Ascending aorta (tissue), 2 donors: ENCODE data around the gene CDH5. TPM values are rescaled to one million over a fixed set of nuclear protein-coding genes. Genes with fewer than 3 reads are reported as not detected.

Experiments
- DNase-seq, 2 donors: peaks; one replicate each; pipeline ENCODE4 v3.0.0-alpha.2; 2019; ENCODE audit warnings: low spot score in 2 of 2
- H3K27ac ChIP-seq, 2 donors: fragments of 200-600 bp; sonication (generic); one replicate each; pipeline ENCODE4 v1.5.1; 2016 to 2017; ENCODE audit warnings: mild to moderate bottlenecking in 1 of 2
- H3K27me3 ChIP-seq: fragments of 200-600 bp; sonication (generic); one replicate; pipeline ENCODE4 v1.5.1; 2017
- H3K36me3 ChIP-seq, 2 donors: fragments of 200-600 bp; sonication (generic); one replicate each; pipeline ENCODE4 v1.5.1; 2016
- H3K4me1 ChIP-seq, 2 donors: fragments of 200-600 bp; sonication (generic); one replicate each; pipeline ENCODE4 v1.5.1; 2016 to 2017; ENCODE audit warnings: mild to moderate bottlenecking in 1 of 2
- H3K4me3 ChIP-seq, 2 donors: fragments of 200-600 bp; sonication (generic); one replicate each; pipeline ENCODE4 v1.5.1; 2016 to 2017; ENCODE audit warnings: mild to moderate bottlenecking in 1 of 2
- H3K9me3 ChIP-seq, 2 donors: fragments of 200-600 bp; sonication (generic); one replicate each; pipeline ENCODE4 v1.5.1; 2016
- CTCF ChIP-seq, 3 experiments: fragments of 200-600 bp in 2 of 3; fragments of 450-650 bp in 1 of 3; sonication (generic) in 2 of 3; IDR thresholded peaks; one replicate each; pipeline ENCODE4 v1.5.1; 2016 to 2019; ENCODE audit warnings: antibody characterized with exemption in 3 of 3, mild to moderate bottlenecking in 1 of 3, moderate library complexity in 1 of 3
- intact Hi-C: fragments of 100-400 bp; cut with DNase I; formaldehyde crosslinking; loops from one replicate; pipeline ENCODE4 v1.15.1; 2023
- total RNA-seq: library from RNA; depleted of rRNA; stranded (reverse); fragments of >200 nt; gene quantifications from one replicate; pipeline ENCODE4 v1.1.0, GENCODE V29; 2016

Gene CDH5
- total RNA-seq = 119 TPM

GRCh38 chr16:66366433-66367299 lies at the start of gene CDH5:
CDH5 (plus strand) TSS chr16:66366691; CDS start chr16:66379338, 12,647 bp downstream.
- no peaks in the 10 kb centered on the region for H3K27me3 ChIP-seq
- H3K4me3 ChIP-seq = peak within 1 kb of the TSS; percentile 33
- intact Hi-C loops = no loop called here
- DNase-seq = peak in 1 of 2 donors; percentile 75
- no peak for TF ChIP-seq CTCF (IDR thresholded peaks at IDR 0.05)
- H3K36me3 ChIP-seq = no peaks in the 10 kb centered on the region
- peaks cover 0 to 11% of the 10 kb centered on the region in 2 donors for H3K4me1 ChIP-seq
- H3K9me3 ChIP-seq = no peaks in the 10 kb centered on the region
- peak within 1 kb of the TSS in 1 of 2 donors; percentile 65 for H3K27ac ChIP-seq

DNA sequence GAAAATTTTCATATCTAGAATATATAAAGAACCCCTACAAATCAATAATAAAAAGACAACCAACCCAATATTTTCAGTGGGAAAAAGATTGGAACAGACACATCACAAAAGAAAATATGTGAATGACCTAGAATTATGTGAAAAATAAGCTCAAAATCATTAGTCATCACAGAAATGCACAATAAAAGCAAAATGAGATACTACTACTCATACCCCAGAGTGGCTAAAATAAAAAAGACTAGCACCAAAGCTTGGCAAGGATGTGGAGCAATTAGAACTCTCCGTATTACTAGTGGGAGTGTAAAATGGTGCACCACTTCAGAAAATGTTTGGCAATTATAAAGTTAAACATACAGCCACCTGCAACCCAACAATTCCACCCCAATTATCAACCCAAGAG lies 48.0 kb upstream of the CDH5 start:
- no peak overlapping the region for H3K4me3 ChIP-seq
- no peak overlapping the region for H3K27ac ChIP-seq
- no peak for TF ChIP-seq CTCF (IDR thresholded peaks at IDR 0.05)
- no peaks in the 10 kb centered on the region for H3K4me1 ChIP-seq
- no peaks in the 10 kb centered on the region for H3K9me3 ChIP-seq
- H3K27me3 ChIP-seq = no peaks in the 10 kb centered on the region
- no peak for DNase-seq
- intact Hi-C loops = no loop called here
- no peaks in the 10 kb centered on the region for H3K36me3 ChIP-seq

DNA sequence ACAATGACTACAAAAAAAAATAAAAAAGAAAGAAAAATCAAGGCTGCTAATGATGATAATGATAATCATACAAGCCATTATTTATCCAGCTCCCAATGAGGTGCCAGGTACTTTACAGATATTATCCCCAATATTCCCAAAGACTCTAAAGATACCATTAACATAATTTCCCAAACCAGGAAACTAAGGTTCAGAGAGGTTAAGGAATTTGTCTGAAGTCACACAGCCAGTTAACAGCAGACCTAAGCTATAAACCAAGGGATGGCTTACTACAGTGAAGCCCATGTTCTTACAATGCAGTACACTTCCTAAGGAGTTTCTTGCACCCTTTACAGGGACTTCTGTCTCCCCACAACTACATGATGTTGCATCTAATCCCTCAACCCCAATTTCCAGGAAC lies 45.7 kb upstream of the CDH5 start:
- no peaks in the 10 kb centered on the region for H3K4me1 ChIP-seq
- intact Hi-C loops = no loop called here
- H3K36me3 ChIP-seq = no peaks in the 10 kb centered on the region
- DNase-seq = no peak
- H3K9me3 ChIP-seq = no peaks in the 10 kb centered on the region
- no peak for TF ChIP-seq CTCF (IDR thresholded peaks at IDR 0.05)
- H3K4me3 ChIP-seq = no peak overlapping the region
- no peaks in the 10 kb centered on the region for H3K27me3 ChIP-seq
- H3K27ac ChIP-seq = no peak overlapping the region

DNA sequence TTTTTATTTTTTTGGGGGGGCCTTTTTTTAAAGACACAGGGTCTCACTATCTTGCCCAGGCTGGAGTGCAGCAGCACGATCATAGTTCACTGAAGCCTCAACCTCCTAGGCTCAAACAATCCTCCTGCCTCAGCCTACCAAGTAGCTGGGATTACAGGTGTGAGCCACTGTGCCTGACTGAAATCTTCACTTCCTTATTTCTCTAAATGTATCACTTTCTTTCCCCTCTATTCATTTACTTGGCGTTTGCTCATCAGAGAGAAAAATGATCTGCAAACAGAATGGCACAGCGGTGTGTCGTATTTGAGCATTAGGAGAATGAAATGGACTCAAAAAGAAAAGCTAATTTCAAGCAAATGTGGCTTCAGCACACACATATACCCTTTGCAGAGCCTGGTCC lies 44.3 kb upstream of the CDH5 start:
- H3K4me3 ChIP-seq = no peak overlapping the region
- no peaks in the 10 kb centered on the region for H3K9me3 ChIP-seq
- H3K27ac ChIP-seq = no peak overlapping the region
- no peaks in the 10 kb centered on the region for H3K27me3 ChIP-seq
- peaks cover 3 to 6% of the 10 kb centered on the region in 2 donors for H3K4me1 ChIP-seq
- no peak for TF ChIP-seq CTCF (IDR thresholded peaks at IDR 0.05)
- DNase-seq = no peak
- intact Hi-C loops = no loop called here
- H3K36me3 ChIP-seq = no peaks in the 10 kb centered on the region

- H3K9me3 ChIP-seq = no peaks in the 10 kb centered on the region
- no peak overlapping the region for H3K27ac ChIP-seq
- H3K4me3 ChIP-seq = no peak overlapping the region
- intact Hi-C loops = no loop called here
- no peaks in the 10 kb centered on the region for H3K36me3 ChIP-seq
- H3K27me3 ChIP-seq = no peaks in the 10 kb centered on the region
- no peak for DNase-seq
- no peak for TF ChIP-seq CTCF (IDR thresholded peaks at IDR 0.05)
- H3K4me1 ChIP-seq = peaks cover 3 to 8% of the 10 kb centered on the region in 2 donors
Measured at GRCh38 chr16:66324815-66325515, 41.5 kb upstream of the CDH5 start.
